MV-4-11 (cell line): ENCODE measurements around the gene C18orf63.
"Not testable (repeated sequence)": the region's sequence is repeated elsewhere in the genome, so short reads cannot be mapped to it uniquely, and the experiment has no call there.

ENCODE experiments used
- DNase-seq: peaks from one replicate; lab custom pipeline; 2025; lab: John Stamatoyannopoulos, UW

Gene C18orf63

GRCh38 chr18:74315464-74316256 is at the start of gene C18orf63:
Gene C18orf63 (plus strand): TSS chr18:74315839. CDS start chr18:74317866, 2,027 bp downstream.
- no peak for DNase-seq

- no peak for DNase-seq
These were observed 49.5 kb upstream of the C18orf63 start for GRCh38 chr18:74266161-74266560.

GRCh38 chr18:74268175-74268574 is 47.5 kb upstream of the C18orf63 start:
- DNase-seq, result no peak

GRCh38 chr18:74268933-74269620 is 46.6 kb upstream of the C18orf63 start:
- no peak for DNase-seq

- DNase-seq, result no peak
These were observed 44.0 kb upstream of the C18orf63 start for GRCh38 chr18:74271635-74272034.

GRCh38 chr18:74273394-74273793 is 42.2 kb upstream of the C18orf63 start:
- DNase-seq, result no peak

- no peak for DNase-seq
These were observed 40.9 kb upstream of the C18orf63 start for GRCh38 chr18:74274700-74275099.

GRCh38 chr18:74275736-74276135 is 39.9 kb upstream of the C18orf63 start:
- no peak for DNase-seq

GRCh38 chr18:74276609-74277008 is 39.0 kb upstream of the C18orf63 start:
- no peak for DNase-seq

- DNase-seq, result no peak
These were observed 38.3 kb upstream of the C18orf63 start for GRCh38 chr18:74277296-74277695.

GRCh38 chr18:74278058-74278457 is 37.6 kb upstream of the C18orf63 start:
- DNase-seq, result no peak

GRCh38 chr18:74278983-74279382 is 36.7 kb upstream of the C18orf63 start:
- no peak for DNase-seq

- no peak for DNase-seq
These were observed 34.3 kb upstream of the C18orf63 start for GRCh38 chr18:74281011-74281979.

GRCh38 chr18:74281980-74282754 is 33.5 kb upstream of the C18orf63 start:
- DNase-seq, result no peak

GRCh38 chr18:74282755-74283554 is 32.7 kb upstream of the C18orf63 start:
- DNase-seq, result no peak

- DNase-seq, result no peak
These were observed 32.0 kb upstream of the C18orf63 start for GRCh38 chr18:74283646-74284045.

- DNase-seq, result no peak
These were observed 31.3 kb upstream of the C18orf63 start for GRCh38 chr18:74284191-74284979.

GRCh38 chr18:74284980-74285355 is 30.7 kb upstream of the C18orf63 start:
- DNase-seq, result no peak

GRCh38 chr18:74285583-74285982 is 30.1 kb upstream of the C18orf63 start:
- not testable (repeated sequence) for DNase-seq
